Activated CD4-positive, alpha-beta T cell treated with anti-CD3 and anti-CD28 coated beads for 4 hours (primary cell): ENCODE measurements around the gene PPARG.
"Not testable (repeated sequence)": the region's sequence is repeated elsewhere in the genome, so short reads cannot be mapped to it uniquely, and the experiment has no call there.

Experiments used
- DNase-seq, 2 donors: peaks; one replicate each; pipeline ENCODE4 v3.0.0-alpha.2; 2020

PPARG gene

DNA sequence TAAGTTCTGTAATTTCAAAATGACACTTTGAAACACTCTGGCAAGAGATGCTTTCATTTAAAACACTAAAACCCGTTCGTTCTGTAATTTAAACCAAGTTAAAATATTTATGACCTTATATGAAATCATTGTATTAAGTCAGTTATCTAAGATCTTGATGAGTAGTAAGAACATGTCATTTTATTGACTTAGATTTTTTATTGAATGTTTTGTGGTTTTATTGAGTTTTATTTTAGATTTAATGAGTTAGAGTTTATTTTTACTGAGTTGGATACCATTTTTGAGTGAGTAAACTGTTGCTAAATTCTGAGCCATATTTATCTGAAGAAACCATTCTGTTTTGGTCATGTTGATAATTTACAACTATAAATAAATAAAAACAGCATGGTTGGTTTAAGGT is 94.3 kb downstream of the PPARG start:
- no peak for DNase-seq

DNA sequence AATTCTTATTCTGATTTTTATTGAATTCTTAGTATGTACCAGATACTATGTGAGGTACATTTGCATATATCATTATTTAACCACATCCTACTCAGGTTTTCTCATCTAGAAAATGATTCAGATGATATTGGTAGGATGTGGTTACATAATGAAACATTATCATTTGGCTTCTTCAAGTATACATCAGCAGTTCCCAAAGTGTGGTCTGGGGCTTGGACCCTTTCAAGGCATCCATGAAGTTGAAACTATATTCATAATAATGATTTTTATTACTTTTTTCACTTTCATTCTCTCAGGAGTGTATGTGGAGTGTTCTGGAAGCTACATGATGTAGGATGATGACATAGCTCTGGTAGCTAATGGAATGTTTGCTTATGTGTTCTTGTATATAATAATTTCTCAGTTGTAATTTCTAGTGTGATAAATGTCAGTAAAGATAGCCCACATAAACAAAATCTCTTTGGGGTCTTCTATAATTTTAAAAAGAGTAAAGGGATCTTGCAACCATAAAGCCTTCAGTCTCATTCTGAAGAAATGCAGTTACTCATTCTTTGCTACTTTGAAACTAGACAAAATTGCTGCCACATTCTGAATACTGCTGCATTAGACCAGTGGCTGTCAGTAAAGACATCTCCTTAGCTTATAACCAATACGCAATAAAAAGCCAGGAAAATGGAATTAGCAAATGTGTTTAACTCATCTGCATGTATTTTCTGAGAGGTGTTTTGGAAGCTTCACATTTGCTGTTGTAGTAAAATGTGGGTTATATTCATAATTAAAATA is 95.8 kb downstream of the PPARG start:
- DNase-seq: no peak

DNA sequence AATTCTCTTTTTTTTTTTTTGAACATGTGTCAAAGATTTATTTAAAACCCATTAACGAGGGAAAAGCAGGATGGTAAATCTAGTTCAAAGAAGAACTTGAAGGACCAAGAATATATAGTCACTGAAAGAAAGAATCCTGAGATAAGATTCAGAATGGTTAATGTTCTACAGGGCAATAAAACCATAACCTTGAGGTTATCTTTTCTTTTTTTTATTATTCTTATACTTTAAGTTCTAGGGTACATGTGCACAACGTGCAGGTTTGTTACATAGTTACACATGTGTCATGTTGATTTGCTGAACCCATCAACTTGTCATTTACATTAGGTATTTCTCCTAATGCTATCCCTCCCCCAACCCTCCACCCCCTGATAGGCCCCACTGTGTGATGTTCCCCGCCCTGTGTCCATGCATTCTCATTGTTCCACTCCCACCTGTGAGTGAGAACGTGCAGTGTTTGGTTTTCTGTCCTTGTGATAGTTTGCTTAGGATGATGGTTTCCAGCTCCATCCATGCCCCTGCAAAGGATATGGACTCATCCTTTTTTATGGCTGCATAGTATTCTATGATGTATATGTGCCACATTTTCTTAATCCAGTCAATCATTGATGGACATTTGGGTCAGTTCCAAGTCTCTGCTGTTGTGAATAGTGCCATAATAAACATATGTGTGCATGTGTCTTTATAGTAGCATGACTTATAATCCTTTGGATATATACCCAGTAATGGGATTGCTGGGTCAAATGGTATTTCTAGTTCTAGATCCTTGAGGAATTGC is 97.8 kb downstream of the PPARG start:
- not testable (repeated sequence) for DNase-seq

DNA sequence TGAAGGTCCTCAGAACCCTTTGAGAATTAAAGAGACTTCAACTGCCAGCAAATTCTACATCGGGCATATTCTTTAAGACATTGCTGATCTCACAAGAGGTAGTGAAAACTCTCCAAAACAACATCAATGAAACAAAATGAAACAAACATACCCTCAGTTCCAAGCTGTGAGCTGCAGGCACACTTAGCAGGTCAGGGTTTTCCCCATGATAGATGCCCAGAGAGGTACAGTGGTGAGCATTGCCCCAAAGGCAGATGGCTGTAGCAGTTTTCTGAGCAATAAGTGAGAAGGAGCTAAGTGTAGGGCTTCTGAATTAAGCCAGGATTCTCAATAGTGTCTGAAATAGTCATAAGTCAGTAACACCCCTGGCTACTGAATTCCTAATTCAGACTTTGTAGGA is 99.3 kb downstream of the PPARG start:
- DNase-seq: no peak

DNA sequence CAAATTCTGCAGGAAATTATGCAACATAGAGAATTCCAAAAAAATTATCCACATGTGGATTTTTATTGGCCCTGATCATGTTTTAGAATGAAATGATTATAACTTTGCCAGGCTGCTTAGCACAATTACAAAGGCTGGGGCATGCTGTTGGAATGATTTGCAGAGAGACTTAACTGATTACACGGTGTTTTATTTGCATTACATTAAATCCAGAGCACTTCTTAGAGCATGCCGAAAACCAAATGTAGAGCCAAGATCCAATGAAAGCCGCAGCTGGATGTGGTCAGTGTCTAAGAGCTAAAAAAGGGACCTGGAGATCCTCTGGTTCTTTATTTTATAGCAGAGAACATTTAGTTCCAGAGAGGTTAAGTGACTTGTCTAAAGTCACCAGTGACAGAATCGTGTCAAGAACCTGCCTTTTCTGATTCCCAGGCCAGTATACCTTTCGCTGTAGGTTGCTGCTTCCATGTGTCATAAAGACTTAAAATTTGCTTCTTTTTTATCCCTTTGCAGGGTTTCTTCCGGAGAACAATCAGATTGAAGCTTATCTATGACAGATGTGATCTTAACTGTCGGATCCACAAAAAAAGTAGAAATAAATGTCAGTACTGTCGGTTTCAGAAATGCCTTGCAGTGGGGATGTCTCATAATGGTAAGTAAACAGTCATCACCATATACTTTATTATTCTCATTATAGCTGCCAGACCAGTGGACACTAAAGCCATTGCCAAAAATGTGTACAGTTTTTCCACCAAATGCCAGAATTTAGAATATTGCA is 103.4 kb downstream of the PPARG start:
- DNase-seq: no peak

DNA sequence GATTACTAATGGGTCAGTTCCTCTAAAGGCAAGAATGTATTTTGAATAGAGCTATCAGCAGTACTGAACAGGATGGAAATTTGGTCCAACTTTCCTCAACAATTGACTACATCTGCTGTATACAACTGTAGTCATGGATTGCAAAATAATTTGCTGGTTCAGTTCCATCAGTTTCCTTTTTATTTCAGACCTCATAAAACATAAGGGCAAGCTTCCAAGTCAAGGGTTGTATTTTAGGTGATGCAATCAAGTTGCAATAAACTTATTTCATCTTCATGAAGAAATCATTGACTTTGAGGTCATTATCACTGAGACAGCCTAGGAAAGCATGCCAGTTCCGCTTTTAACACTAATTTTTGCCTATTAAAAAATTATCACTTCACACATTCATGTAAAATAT is 105.0 kb downstream of the PPARG start:
- DNase-seq: no peak

DNA sequence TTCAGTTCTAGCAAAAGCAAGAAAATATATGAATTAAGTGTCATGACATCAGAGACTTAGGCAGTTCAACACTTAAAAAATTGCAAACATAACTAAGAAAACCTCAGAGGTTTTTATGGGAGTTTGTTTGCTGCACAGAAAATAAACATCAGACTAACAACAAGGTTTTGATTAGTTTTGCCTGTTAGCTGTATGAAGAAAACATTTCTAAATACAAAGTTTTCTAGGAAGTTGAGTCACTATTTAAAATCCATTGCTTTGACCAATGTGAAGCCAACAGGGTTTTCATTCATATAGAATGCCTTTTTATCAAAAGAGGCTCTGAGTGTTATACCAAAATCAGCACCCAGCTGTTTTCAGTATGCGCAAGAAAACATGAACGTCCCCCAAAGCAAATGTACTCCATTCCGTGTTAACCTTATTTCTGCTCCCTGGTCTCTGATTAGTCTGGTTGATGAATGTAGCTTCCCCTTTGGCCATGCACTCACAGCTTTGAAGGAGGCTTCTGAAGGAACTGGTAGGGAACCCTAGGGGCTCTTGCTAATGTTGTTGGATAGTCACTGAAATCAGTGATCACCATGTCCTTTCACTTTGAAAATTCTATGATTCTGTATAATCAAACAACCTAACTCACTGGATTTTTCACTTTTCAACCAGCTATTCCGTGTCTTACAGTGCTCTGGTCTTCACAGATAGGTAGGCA is 105.8 kb downstream of the PPARG start:
- no peak for DNase-seq

DNA sequence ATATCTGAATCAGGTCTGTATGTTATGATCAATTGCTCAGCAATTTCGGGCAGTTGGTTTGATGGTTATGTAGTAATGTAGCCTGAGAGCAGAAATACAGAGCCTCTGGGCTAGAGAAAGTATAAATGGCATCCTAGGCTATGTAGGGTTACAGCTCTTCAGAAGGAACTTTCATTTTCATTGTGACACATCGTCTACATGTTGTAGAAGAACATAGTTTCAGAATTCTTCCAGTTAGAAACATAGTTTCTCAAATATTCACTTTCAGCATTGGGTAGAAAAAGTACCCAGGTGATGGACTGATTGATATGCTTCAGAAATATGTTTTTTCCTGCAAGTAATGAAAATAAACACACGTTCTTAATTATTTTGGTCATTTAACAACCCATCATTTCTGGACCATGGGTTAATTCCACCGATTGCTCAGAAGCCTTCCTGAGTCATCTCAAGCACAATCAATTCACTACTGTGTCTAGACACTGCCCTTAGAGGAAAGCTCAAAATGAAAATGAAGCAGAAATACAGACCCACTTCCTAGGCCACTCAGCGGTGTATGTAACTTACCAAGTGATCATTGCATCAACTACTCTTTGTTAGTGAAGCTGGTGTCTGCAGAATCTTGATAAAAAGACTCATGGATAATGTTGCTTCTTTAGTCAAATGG is 106.6 kb downstream of the PPARG start:
- DNase-seq: no peak

DNA sequence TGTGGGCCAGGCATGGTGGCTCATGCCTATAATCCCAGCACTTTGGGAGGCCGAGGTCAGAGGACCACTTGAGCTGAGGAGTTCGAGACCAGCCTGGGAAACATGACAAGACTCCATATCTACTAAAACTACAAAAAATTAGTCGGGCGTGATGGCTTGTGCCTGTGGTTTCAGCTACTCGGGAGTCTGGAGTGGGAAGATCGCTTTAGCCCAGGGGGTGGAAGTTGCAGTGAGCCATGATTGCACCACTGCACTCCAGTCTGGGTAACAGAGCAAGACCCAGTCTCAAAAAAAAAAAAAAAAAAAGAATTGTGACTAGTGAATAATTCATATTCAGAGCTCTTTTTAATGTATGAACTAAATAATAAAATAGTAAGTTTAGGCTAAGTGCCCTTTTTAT is 107.6 kb downstream of the PPARG start:
- no peak for DNase-seq

DNA sequence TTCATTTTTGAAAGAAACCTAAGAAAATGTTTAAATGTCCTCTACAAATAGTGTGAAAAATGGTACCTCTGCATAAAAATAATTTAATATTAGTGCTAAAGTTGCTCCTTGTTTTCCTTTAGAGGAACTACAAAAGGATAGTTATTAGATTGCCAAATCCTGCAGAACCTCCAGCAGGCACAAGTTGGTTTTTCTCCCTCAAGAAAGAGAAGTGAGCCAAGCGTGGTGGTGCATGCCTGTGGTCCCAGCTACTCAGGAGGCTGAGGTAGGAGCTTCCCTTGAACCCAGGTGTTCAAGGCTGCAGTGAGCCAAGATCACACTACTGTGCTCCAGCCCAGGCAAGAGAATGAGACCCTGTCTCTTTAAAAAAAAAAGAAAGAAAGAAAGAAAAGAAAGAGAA is 110.4 kb downstream of the PPARG start:
- no peak for DNase-seq

DNA sequence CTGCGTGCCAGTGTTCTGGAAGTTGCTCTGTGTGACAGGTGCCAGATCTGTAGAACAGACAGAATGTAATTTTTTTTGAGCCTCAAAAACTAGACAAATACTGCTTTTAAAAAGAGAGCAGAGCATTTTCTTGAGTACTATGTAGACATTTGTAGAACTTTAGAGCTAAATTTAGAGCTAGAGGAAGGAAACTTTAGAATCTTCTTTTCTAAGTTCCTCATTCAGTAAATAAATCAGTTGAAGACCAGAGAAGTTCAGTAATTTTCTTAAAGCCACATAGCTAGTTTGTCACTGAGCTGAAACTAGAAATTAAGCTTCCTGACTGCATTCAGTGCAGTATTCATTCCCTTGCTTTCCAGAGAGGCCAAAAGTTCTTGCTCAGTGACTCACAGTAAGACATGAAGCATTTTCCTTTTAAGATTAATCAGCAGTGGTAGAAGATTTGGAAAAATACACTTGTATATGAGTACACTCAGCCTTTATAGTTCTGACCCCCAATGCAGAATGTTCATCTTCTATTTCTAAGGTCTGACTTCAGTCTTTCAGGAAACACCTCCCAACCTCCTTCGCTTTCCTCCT is 111.8 kb downstream of the PPARG start:
- no peak for DNase-seq

DNA sequence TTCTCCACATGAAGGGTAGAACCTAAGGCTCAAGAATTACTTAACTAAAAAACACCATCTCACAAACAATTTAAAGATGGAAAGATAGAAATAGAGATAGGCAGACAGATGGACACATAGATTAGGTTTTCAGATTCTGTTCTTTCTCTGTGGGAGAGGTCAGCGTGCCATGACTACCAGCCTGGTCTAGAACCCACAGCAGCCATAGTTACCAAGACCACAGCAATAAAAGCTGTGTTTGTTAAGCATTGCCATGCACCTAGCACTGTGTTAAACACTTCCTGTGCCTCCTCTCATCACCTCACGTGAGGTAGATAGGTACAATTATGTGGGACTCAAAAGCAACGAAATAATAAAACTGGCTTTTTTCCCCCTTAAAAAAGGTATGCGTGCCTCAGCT is 112.3 kb downstream of the PPARG start:
- DNase-seq: no peak

DNA sequence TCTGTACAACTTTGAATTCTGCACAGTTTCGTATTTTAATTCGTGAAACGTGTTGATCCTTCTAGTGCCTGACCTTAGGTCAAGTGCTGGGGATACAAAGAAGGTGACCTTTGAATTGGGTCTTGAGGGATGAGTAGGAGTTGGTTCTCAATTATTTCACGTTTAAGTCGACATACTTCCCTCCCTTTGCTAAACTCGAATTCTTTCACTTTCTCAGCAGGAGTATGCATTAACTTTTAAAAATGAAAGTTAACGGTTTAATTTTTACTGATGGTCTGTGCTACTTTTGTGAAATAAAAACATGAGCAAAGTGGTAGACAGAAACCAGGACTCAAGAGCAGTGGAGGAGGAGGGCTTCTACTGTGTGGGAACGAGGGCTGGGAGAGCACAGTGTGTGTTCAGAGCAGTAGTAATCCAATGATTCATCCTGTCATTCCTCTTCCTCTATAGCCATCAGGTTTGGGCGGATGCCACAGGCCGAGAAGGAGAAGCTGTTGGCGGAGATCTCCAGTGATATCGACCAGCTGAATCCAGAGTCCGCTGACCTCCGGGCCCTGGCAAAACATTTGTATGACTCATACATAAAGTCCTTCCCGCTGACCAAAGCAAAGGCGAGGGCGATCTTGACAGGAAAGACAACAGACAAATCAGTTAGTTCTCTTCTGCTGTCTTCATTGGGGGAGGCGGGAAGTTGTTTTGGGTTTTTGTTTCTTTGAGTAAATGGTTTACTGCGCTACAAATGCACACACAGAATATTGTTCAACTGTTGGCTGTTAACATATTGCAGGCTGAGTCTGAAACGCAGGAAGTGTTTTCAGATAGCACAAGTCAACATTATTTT is 116.8 kb downstream of the PPARG start:
- DNase-seq: no peak

DNA sequence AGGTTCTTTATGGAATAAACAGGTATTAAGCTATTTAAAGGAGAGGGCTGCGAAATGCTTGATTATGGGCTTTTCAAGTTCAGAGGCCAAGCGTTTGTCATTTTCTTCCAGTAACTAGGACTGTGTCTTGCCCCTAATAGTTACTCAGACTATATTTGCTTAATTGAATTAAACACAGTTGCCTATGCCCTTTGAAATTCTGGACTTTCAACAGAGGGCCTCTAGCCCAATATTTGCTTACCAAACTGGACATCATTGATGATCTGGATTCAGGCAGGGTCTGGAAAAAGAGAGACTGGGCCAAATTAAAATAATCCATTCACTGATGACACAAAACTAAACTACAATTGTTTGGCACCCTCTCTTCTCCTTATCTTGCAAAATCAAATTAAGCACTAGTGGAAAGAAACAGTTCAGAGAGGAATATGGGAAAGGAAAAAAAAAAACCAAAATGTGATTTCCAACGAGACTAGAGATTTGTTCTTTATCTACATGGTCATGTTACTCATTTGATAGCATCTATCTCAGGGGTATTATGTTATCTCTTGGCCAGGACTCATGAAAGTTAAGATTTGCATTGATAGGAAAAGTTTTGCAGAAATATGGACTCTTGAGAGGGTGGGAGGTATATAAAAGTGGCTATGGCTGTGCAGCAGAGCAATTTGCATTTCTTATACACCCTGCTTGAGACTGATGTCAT is 120.3 kb downstream of the PPARG start:
- no peak for DNase-seq

DNA sequence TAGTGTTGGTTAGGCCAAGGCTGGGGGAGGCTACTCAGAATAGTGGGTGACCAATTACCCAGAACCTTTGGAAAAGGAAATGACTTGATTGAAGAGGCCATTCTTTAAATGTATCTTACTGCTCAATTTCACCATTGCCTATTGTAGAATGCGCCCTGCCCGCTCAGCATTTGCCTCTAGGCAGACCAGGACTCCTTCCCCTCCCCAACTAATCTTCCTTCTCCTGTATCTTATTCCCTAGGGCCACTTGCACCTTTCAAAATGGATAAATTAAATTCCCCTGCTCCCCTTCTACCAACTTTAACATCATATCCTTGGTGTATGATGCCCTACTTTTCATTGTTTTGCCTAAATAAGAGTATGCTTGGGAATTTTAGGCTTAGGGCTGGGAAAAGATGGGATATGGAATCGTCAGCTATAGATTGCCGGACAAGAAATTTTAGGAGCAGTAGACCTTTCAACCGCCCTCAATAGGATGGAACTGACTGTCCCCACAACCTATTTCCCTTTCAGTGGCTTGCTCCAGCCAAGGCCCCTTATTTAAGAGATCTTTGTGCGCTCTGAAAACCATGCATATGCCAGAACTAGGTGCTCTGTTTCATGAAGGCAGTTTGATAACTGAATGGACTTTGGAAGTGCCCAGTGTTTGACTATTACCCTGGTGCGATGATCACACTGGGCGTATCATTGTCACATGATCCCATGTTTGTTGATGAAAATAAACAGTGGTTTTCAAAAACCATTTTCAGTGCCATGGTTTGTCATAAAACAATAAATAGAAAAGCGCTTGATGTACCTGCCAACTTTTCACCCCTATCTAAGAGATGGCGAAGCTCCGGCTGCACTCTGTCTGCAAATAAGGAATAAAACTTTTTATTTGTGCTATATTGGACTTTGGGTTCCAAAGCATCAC is 121.1 kb downstream of the PPARG start:
- no peak for DNase-seq

DNA sequence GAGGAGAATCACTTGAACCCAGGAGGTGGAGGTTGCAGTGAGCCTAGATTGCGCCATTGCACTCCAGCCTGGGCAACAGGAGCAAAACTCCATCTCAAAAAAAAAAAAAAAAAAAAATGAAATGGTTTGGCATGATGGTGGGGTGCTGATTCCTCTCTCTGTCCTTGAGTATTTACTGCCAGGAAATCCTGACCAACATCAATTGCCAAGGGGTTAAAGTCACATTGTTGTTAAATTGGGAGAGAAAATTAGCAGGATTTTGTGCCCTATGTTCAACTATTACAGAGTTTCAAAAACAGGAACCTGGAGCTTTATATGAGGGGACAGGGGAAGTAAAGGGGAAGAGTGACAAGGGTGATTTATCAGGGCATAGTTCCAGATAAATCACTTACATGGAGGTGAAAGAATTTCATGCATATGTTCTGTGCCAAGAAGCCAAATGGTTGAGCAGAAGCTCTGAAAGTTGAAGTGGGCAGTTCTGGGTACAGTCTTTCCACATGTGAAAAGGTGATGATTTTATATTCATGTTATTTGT is 124.9 kb downstream of the PPARG start:
- no peak for DNase-seq

DNA sequence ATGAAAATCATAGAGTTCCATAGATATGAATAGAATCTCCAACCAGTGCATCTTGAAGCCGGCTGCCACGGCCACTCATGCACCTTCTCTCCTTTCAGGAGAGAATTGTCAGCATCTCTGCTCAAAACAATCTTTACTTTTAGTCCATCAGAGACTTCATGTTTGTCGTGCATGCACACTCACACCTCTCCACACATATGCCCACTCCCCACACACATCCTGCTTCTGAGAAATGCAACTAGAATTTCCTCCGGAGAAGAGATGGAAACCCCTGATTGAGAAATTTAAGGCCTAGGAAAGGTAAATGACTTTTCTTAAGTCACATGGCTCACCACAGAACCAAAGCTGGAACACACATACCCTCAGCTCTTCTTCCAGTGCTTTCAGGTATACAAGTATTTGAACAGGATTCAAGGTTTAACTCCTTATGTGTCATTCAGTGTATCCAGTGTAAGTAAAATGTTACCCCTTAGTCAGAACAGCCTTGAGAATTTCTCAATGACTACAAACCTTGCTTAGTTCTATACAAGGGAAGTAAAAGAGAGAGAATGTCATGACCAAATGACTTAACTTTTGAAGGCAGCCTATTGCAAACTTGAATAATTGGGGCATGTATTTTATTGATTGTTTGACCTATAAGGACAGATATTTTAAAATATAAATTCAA is 126.3 kb downstream of the PPARG start:
- no peak for DNase-seq

DNA sequence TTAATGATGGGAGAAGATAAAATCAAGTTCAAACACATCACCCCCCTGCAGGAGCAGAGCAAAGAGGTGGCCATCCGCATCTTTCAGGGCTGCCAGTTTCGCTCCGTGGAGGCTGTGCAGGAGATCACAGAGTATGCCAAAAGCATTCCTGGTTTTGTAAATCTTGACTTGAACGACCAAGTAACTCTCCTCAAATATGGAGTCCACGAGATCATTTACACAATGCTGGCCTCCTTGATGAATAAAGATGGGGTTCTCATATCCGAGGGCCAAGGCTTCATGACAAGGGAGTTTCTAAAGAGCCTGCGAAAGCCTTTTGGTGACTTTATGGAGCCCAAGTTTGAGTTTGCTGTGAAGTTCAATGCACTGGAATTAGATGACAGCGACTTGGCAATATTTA is 127.9 kb downstream of the PPARG start:
- DNase-seq: no peak

DNA sequence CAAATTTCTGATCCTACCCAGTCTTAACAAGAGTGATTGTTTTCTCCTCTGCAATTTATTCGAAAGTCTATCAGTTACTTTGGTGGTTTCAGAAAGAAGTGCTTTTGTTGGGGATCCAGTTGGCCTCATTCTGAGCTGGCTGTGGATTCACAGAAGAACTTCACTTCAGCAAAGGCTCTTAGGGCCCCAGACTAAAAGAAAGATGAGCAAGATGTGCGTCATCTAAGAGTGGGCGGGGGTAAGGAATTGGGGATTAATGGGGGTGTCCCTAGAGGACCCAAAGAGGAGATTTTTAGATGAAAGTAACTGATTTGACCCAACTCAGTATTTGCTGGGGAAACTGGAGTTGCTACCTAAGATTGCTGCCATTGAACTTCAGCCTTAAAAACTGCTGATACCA is 131.5 kb downstream of the PPARG start:
- DNase-seq: no peak
